Measurements from ENCODE around the gene UXS1.

- TF ChIP-seq CTCF (IDR thresholded peaks at IDR 0.05) (no peak), POLR2A (IDR thresholded peaks at IDR 0.05) (no peak)
Observed at GRCh38 chr2:106183101-106183696, 10.9 kb downstream of the UXS1 start.
